HFF-Myc (cell line): ENCODE data around the gene MAPKBP1.

ENCODE experiments used
- DNase-seq: peaks from one replicate; pipeline ENCODE4 v3.0.0-alpha.2; 2011; ENCODE audit warnings: low read depth; ENCODE audit errors: extremely low read depth
- H3K4me3 ChIP-seq: replicated peaks from 2 replicates; pipeline ENCODE4 v1.5.1; 2011; ENCODE audit warnings: low read depth, mild to moderate bottlenecking, control low read depth, low read length
- CTCF ChIP-seq: IDR thresholded peaks from 2 replicates; pipeline ENCODE4 v1.5.1; 2012; ENCODE audit warnings: mild to moderate bottlenecking, low read depth, low read length, control low read depth; ENCODE audit errors: missing control alignments

MAPKBP1 gene

DNA sequence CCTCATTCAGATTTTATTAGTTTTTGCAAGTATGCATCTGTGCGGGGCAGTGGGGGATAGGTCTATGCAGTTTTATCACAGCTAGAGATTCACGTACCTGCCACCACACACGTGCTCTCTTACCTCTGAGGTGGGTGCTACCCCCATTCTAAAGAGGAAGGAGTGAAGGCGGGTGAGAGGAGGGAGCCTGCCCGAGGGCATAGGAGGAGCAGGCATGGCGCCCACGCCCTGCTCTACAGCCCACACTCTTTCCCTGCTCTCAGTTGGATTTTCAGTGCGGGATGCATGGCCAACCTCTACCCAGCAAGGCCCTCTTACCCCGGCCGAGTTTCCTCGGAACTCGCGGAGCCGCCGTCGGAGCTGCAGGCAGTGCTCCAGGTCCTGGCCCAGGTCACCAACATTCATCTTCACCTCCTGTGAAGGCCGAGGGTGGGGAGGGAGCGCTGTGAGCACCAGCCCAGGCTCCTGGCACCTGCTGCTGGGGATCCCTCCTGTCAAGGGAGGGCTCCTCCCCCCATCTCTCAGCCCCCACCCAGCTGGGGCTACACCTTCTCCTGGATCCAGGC lies 91.3 kb downstream of the MAPKBP1 start:
- no peak for TF ChIP-seq CTCF
- DNase-seq: no peak
- H3K4me3 ChIP-seq: no peak overlapping the region

GRCh38 chr15:41866263-41866703 lies 92.0 kb downstream of the MAPKBP1 start:
- no peak overlapping the region for H3K4me3 ChIP-seq
- no peak for TF ChIP-seq CTCF
- DNase-seq: no peak

GRCh38 chr15:41866872-41867579 lies 92.7 kb downstream of the MAPKBP1 start:
- no peak for TF ChIP-seq CTCF
- no peak for DNase-seq
- H3K4me3 ChIP-seq: no peak overlapping the region

DNA sequence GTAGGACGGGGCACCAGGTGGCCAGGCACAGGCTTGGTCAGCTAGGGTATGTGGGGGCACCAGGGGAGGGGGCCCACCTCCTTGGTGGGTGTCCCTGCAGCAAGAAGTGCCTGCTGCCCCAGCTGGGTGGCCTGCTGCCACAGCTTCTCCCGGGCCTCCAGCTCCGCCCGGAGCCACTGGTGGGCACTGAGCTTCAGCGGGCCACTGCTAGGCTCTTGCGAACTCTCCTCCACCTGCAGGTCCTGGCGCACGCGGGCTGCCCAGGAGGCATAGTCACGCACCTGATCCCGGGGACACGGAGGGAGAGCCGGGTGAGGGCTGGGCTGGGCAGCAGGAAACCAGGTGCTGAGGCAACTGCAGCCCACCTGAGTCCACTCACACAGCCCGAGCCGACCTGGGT lies 94.0 kb downstream of the MAPKBP1 start:
- no peak for TF ChIP-seq CTCF
- H3K4me3 ChIP-seq: no peak overlapping the region
- DNase-seq: no peak

DNA sequence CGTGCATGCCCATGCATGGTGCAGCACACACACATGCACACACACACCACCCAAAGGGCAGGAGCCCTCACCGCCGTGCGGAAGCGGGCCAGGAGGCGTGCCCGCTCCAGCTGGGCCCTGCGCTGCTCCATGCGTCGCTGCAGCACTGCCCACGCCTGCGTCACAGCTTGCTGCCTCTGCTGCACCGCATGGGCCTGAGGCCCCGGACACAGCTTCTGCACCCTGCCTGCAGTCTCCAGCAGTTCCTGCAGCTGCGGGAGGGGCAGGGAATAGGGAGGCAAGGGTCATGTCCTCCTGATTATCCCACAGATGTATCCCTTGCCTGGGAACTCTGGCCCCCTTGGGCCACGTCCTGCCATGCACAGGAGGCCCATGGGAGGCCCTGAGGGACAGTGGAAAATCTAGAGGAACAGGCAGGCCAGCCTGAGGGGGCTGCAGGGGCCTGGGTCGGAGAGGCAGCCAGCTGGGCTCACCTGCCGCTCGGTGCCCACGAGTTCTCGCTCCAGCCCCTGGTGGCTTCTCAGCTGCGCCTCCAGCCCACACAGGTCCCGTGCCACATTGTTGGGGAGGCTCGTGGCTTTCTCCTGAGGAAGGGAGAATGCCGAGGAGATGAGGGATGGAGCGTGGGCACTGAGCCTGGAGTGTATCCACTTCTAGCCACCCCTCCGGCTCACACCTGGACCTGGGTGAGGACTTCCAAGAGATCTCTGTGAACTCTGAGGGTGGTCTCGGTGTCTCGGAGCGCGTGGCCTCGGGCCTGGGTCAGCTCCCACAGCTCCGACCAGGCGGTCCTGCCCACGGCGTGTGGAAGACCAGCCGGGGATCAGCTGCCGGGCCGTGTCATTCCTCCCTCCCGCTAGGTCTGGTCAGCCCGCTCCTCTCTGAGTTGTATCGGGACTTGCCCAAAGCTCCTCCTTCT lies 95.7 kb downstream of the MAPKBP1 start:
- no peak for TF ChIP-seq CTCF
- no peak overlapping the region for H3K4me3 ChIP-seq
- no peak for DNase-seq

GRCh38 chr15:41870689-41871081 lies 96.4 kb downstream of the MAPKBP1 start:
- DNase-seq: peak; percentile 2
- H3K4me3 ChIP-seq: no peak overlapping the region
- no peak for TF ChIP-seq CTCF
